K562 (cell line): ENCODE measurements around the gene LRP6. TPM values are rescaled to one million over a fixed set of nuclear protein-coding genes. Genes with fewer than 3 reads are reported as not detected.

Experiments used
- CBFA2T3 ChIP-seq: fragments of 450-650 bp; IDR thresholded peaks from 2 replicates; pipeline ENCODE4 v1.6.1; 2017
- ELK3 ChIP-seq: fragments of 450-650 bp; formaldehyde crosslinking; IDR thresholded peaks from 2 replicates; pipeline ENCODE4 v1.4.0; 2020; ENCODE audit warnings: mild to moderate bottlenecking
- FOXK2 ChIP-seq, 2 experiments: fragments of 450-650 bp; IDR thresholded peaks in 1 of 2; conservative IDR thresholded peaks in 1 of 2; 2 replicates each; pipeline ENCODE4 v1.6.1; 2016; ENCODE audit warnings: low read depth in 2 of 2, mild to moderate bottlenecking in 1 of 2
- JUND ChIP-seq, 2 experiments: IDR thresholded peaks; 2 replicates in 1 of 2; 3 replicates in 1 of 2; pipeline ENCODE4 v1.6.1; 2011; ENCODE audit warnings: borderline replicate concordance in 2 of 2, low read depth in 2 of 2, low read length in 2 of 2, improper control_type of control experiment in 1 of 2, missing biosample characterization in 1 of 2, missing genetic modification characterization in 1 of 2, missing genetic modification reagents in 1 of 2
- KDM4B ChIP-seq, 2 experiments: fragments of 450-650 bp in 1 of 2; sonication (generic) in 1 of 2; IDR thresholded peaks; 2 replicates each; pipeline ENCODE4 v1.6.1; 2016 to 2017; ENCODE audit warnings: borderline replicate concordance in 2 of 2, antibody characterized with exemption in 1 of 2, low read depth in 1 of 2, mild to moderate bottlenecking in 1 of 2
- MIER1 ChIP-seq: fragments of 450-650 bp; IDR thresholded peaks from 2 replicates; pipeline ENCODE4 v1.6.1; 2016; ENCODE audit warnings: antibody characterized with exemption, mild to moderate bottlenecking, low read depth
- PRDM10 ChIP-seq: fragments of 450-650 bp; IDR thresholded peaks from 2 replicates; pipeline ENCODE4 v1.6.1; 2018; ENCODE audit not compliant: partially characterized antibody
- SP1 ChIP-seq: sonication (generic); formaldehyde crosslinking; IDR thresholded peaks from 2 replicates; pipeline ENCODE4 v1.8.1; 2022; ENCODE audit warnings: mild to moderate bottlenecking, missing genetic modification reagents
- UBTF ChIP-seq, 2 experiments: IDR thresholded peaks; 2 replicates each; pipeline ENCODE4 v1.6.1; 2012; ENCODE audit warnings: improper control_type of control experiment in 2 of 2, low read depth in 2 of 2, low read length in 2 of 2, borderline replicate concordance in 1 of 2
- ZFP30 ChIP-seq: fragments of 250-450 bp; sonication (Bioruptor Pico); IDR thresholded peaks from 2 replicates; pipeline ENCODE4 v1.8.0; 2022; ENCODE audit warnings: moderate library complexity, mild to moderate bottlenecking, inconsistent platforms, borderline replicate concordance
- ZNF311 ChIP-seq: fragments of 250-450 bp; sonication (Bioruptor Pico); IDR thresholded peaks from 2 replicates; pipeline ENCODE4 v1.4.0; 2020; ENCODE audit warnings: mild to moderate bottlenecking, moderate library complexity
- ZNF609 ChIP-seq: sonication (generic); formaldehyde crosslinking; IDR thresholded peaks from 2 replicates; pipeline ENCODE4 v1.8.1; 2023; ENCODE audit warnings: missing genetic modification reagents, mild to moderate bottlenecking, borderline replicate concordance
- ZNF75A ChIP-seq: fragments of 450-650 bp; formaldehyde crosslinking; IDR thresholded peaks from 2 replicates; pipeline ENCODE4 v1.4.0; 2020; ENCODE audit warnings: mild to moderate bottlenecking
- polyA plus RNA-seq, 8 experiments: library from polyadenylated mRNA; depleted of rRNA in 4 of 8; stranded (reverse) in 5 of 8; unstranded in 3 of 8; fragments of >200 nt; fragmentation: Nextera tagmentation in 2 of 8; fragmentation: Illumina TruSeq in 1 of 8; extraction: Ambion mirVana in 2 of 8; extraction: Trizol in 1 of 8; gene quantifications; 2 replicates each; pipeline versions ENCODE4 v1.2.1 to v1.2.3, GENCODE V29; 2011 to 2014; ENCODE audit warnings: inconsistent platforms in 1 of 8, missing spikeins in 1 of 8
- total RNA-seq, 7 experiments: library from RNA; depleted of rRNA in 6 of 7; stranded (reverse); fragments of >200 nt in 6 of 7; fragmentation: Illumina TruSeq in 2 of 7; extraction: Trizol in 2 of 7; gene quantifications; 2 replicates each; pipeline versions ENCODE4 v1.2.1 to v1.2.3, GENCODE V29; 2011 to 2021; ENCODE audit warnings: low replicate concordance in 1 of 7

Gene LRP6
- total and polyA plus RNA-seq, 9 of the 15 experiments (the other 6 are each of a cell fraction or from before 2014, with no cell fraction given) = 3.0 to 17.0 (median 10.8) TPM

- no peak for TF ChIP-seq ZNF609 (CRISPR knock-in tag)
- no peak for TF ChIP-seq UBTF (IDR thresholded peaks at IDR 0.05; ENCODE audit: borderline replicate concordance in 1 of 2, low read depth in 2 of 2, low read length in 2 of 2)
- no peak for TF ChIP-seq PRDM10
- TF ChIP-seq ZFP30 = no peak
- TF ChIP-seq ELK3 (CRISPR knock-in tag) = no peak
- TF ChIP-seq SP1 (CRISPR knock-in tag) = no peak
- no peak for TF ChIP-seq MIER1
- TF ChIP-seq FOXK2 (conservative IDR thresholded peaks at IDR 0.05 in 1 of 2, IDR thresholded peaks at IDR 0.05 in 1 of 2; ENCODE audit: low read depth in 2 of 2) = no peak
- peak; percentile 88 for TF ChIP-seq CBFA2T3
- no peak for TF ChIP-seq KDM4B (IDR thresholded peaks at IDR 0.05; ENCODE audit: borderline replicate concordance in 2 of 2, low read depth in 1 of 2)
- no peak for TF ChIP-seq ZNF311 (CRISPR knock-in tag)
- TF ChIP-seq ZNF75A (CRISPR knock-in tag) = no peak
- peak; percentile 29; the same call in 1 of the 2 replicates for TF ChIP-seq JUND (IDR thresholded peaks at IDR 0.05; ENCODE audit: borderline replicate concordance, low read depth, low read length)
- no peak; the same call in 2 of the 3 replicates for TF ChIP-seq JUND (tag; IDR thresholded peaks at IDR 0.05; ENCODE audit: borderline replicate concordance, low read depth, low read length)
These were observed 76.6 kb downstream of the LRP6 start (continued) for GRCh38 chr12:12190087-12190809.
